Pons (tissue), 1 donor: ENCODE results near the gene PIP4K2A.
"Not testable (repeated sequence)": the region's sequence is repeated elsewhere in the genome, so short reads cannot be mapped to it uniquely, and the experiment has no call there.

ENCODE experiments used
- DNase-seq: peaks from one replicate; pipeline ENCODE4 v3.0.0-alpha.2; 2016; ENCODE audit warnings: low spot score

PIP4K2A gene

GRCh38 chr10:22693860-22694259 lies 20.5 kb downstream of the PIP4K2A start:
- no peak for DNase-seq

DNA sequence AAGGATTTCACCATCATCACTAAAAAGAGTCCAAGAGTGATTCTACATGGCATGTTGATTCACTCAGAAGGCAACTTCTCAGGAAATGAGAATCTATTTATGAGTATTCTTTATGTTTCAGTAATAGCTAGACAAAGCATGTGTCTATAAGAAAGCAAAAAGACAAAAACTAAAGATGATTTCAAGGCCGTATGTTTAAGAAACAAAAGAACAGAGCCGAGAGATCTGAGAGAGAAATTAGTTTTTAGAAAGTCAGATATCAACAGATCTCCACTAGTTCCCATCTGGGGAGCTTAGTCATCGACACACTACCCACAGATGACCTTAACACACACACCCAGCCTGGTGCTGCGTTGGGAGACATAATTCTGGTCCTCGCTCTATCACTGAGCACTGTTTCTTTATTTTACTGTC lies 21.0 kb downstream of the PIP4K2A start:
- no peak for DNase-seq

GRCh38 chr10:22692119-22692518 lies 22.3 kb downstream of the PIP4K2A start:
- DNase-seq, result not testable (repeated sequence)

- DNase-seq, result no peak
Observed at GRCh38 chr10:22690614-22691431, 23.6 kb downstream of the PIP4K2A start.

DNA sequence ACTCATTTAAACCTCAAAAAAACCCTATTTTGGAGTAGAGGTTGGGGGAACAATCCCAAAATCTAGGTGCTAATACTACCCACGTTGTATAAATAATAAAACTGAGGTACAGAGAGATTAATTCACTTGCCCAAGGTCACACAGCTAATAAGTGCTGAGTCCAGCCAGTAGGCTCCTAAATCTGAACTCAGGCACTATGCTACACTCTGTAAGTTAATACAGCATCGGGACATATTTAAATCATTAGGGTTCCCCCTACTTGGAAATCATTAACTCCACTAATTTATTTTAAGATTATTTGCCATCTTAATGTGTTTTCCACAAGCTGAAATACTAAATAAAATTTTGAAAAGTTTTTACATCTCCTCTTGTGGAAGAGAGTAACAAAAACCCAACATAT lies 24.2 kb downstream of the PIP4K2A start:
- no peak for DNase-seq

DNA sequence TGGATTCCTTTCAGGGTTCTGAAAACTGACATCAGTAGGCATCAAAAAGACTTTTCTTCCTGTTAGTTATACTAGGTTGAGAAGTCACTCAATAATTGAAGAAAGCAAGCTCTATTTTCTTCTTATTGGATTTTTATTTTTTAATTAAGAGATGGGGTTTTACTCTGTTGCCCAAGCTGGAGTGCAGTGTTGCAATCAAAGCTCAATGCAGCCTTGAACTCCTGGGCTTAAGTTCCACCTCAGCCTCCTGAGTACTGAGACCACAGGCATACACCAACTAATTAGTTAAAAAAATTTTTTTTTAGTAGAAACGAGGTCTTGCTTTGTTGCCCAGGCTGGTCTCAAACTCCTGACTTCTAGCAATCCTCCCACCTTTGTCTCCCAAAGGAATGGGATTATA lies 28.0 kb downstream of the PIP4K2A start:
- DNase-seq, result no peak

- DNase-seq, result no peak
Observed at GRCh38 chr10:22685926-22686325, 28.5 kb downstream of the PIP4K2A start.

DNA sequence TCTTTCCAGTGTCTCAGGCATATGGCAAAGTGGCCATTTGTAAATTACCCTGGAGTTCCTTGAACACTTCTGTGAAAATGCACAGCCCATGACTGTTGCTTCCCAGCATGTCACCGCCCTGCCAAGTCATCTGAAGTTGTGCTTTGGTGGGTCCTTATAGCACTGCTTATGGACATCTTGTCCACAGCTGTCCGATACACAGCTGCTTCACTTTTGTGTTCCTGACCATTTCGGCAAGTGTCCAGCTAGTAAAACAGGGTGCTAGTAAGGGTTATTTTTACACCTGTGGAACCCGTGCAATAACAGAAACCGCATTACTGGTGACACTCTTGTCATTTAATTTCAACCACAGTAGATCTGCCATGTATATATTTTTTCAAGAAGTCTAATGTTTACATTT lies 29.7 kb downstream of the PIP4K2A start:
- DNase-seq, result no peak

GRCh38 chr10:22683140-22683389 lies 31.3 kb downstream of the PIP4K2A start:
- DNase-seq, result no peak

DNA sequence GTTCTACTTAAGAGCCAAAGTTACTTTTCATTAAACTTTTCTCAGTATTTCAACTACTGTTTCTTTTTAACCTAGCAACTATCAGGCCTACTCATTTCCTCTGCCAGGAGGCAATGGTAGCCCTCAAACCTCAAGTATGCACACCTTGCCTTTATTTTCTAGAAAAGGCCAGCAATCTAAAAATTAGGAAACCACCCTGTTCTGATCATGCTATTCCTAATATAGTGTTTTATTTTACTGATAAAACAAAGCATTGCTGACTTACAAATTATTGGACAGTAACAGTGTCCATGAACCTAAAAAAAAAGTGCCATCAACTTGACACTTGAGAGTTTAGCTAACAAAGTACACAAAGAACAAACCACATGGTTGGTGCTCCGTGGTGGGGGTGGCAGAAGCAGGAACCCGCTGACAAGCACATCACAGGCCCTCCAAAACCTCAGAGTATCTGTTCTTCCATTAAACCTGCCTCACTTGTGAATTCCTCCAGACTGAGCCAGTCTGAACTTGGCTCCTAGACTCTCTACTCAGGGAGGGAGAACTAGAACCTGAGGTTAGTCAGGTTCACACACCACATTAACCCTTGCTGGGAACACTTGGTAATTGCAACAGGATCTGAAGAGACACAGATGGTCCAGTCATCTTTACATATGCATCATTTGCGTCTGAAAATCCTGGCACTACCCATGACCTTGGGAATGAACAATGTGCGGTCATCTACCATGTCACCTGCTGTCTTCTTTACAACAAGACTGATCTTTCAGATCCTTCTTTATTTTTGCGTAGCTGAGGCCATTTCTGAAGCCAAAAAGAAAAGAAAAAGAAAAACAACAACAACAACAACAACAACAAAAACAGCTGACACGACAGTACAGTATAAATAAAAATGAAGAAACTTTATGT lies 31.9 kb downstream of the PIP4K2A start:
- DNase-seq, result no peak

DNA sequence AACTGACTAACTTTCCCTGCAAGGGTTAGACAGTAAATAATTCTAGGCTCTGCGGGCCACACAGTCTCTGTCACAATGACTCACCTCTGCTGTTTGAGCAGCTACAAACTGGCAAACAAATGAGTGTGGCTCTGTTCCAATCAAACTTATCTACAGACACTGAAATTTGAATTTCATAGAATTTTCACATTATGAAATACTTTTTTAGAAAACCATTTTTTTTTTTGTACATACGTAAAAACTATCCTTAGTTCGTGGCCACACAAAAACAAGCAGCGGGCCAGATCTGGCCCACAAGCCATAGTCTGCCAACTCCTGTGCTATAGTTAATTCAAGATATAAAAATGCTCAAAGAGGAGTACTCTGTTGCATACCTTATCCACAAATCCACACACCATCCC lies 32.6 kb downstream of the PIP4K2A start:
- no peak for DNase-seq

DNA sequence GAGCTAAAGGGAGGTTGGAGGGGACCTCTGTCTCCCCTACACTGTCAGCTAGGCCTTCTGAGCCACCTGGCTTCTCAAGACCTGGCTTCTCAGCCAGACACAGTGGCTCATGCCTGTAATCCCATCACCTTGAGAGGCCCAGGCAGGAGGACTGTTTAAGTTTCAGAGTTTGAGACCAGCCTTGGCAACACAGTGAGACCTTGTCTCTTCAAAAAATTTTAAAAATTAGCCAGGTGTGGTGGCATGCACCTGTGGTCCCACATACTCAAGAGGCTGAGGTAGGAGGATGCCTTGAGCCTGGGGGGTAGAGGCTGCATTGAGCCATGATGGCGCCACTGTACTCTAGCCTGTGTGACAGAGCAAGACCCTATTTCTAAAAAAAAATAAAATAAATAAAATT lies 33.1 kb downstream of the PIP4K2A start:
- no peak for DNase-seq

DNA sequence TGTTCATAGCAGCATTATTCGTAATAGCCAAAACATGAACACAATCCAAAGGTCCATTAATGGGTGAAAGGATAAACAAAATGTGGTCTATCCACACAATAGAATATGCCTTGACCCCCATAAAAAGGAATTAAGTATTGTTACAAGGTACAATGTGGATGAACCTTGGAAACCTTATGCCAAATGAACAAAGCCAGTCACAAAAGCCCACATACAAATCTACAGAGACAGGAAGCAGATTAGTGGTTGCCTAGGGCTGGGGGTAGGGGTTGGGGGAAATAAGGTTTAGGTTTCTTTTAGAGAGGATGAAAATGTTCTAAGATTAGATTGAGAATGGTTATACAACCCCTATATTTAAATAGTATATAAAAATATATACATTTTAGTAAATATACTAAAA lies 34.8 kb downstream of the PIP4K2A start:
- no peak for DNase-seq

GRCh38 chr10:22677333-22677732 lies 37.0 kb downstream of the PIP4K2A start:
- no peak for DNase-seq

- no peak for DNase-seq
Observed at GRCh38 chr10:22676435-22676834, 37.9 kb downstream of the PIP4K2A start.

GRCh38 chr10:22674573-22674930 lies 39.8 kb downstream of the PIP4K2A start:
- DNase-seq, result no peak

- DNase-seq, result no peak
Observed at GRCh38 chr10:22673785-22674572, 40.4 kb downstream of the PIP4K2A start.

- no peak for DNase-seq
Observed at GRCh38 chr10:22673091-22673392, 41.3 kb downstream of the PIP4K2A start.

DNA sequence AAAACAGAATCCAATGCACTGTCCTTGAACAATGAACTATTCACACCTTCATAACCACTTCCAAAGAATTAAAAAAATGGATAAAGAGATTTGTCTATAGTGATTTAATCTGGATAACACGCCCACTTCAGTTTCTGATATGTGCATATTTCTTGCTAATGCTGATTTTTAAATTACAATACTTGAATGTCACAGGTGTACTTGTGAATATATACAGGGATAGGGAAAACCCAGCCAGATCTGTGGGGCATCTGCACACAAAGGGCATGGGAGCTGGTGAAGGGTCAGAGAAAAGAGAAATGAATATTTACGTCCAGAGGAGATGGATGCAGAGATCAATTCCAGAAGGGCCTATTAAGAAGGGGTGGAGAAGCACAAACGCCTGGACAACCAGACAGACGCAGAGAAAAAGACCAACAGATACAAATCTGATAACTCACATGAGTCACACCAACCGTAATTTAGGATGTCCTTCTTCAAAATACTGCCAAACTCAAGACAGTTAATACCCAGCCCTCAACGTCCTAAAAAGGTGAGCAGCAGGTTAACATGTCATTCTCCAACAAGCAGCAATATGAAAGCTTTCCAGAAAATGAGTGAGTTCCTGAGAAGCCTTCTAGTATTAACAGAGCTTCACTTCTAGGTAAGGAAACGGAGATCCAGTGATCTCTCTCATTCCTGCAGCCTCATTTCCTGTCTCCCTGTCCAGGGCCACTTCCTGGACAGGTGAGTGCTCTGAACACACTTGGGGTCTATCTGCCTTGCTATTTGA lies 41.9 kb downstream of the PIP4K2A start:
- DNase-seq, result no peak

- peak; percentile 88 for DNase-seq
Observed at GRCh38 chr10:22670788-22671187, 43.6 kb downstream of the PIP4K2A start.

- no peak for DNase-seq
Observed at GRCh38 chr10:22669163-22669711, 45.1 kb downstream of the PIP4K2A start.

DNA sequence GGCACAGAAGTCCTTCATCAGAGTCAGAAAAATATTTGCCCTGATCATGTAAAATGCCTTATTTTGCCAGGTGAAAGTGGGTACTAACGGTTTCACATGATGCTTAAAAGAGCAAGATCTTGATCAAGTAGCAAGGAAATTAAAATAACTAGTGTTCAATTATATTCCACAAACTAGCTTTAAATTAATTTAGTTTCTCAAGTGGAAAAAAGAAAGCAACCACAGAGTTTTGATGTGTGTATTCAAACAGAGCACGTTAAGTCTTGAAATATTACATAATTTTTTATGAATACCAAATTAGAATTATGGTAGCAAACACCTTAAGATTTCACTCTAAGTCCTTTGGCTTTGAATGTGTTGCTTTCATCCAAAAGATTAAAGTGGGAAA lies 47.3 kb downstream of the PIP4K2A start:
- no peak for DNase-seq
